Limb (tissue), 2 donors: Measurements from ENCODE around the gene CUX1.
"Not testable (repeated sequence)": the region's sequence is repeated elsewhere in the genome, so short reads cannot be mapped to it uniquely, and the experiment has no call there.

Experiments used
- DNase-seq, 2 donors: peaks; one replicate each; pipeline ENCODE4 v3.0.0-alpha.2; 2016; ENCODE audit errors: extremely low spot score in 2 of 2

Gene CUX1

DNA sequence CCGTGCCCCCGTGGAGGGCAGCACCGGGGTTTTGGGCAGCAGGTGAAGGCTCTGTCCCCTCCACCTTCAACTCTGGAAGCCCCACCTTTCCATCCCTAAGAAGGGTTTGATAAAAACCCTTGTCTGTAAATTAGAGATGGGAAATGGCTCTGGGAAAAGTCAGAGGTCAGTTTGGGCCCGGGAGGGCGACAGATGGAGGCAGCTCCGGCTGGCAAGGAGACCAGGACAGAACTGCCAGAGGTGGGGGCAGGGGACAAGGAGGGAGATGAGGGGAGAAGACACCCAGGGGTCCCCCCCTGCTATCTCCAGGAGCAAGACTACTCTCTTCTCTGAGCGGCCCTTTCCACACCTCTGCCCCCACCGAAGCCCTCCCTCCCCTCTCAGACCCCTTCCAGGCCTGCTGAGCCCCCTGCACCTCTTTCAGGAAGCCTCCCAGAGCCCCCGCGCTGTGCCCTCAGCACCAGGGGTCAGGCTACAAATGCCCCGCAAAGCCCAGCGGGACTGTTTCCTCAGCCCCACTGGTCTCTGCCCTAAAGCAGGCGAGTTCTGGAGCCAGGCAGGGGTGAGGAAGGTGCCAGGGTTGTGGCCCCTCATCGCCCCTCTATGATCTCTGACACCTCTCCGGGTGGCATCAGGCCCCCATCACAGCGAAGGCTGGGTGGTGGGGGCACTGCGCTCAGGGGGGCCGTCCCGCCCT lies 468.3 kb downstream of the CUX1 start:
- DNase-seq, result no peak

GRCh38 chr7:102286237-102287110 lies 469.0 kb downstream of the CUX1 start, which contains the start of gene SH2B2:
TSS of gene SH2B2 (plus strand) at chr7:102286868. CDS start at chr7:102300551, 13,683 bp downstream.
- DNase-seq, result peak in 1 of 2 donors; percentile 82

DNA sequence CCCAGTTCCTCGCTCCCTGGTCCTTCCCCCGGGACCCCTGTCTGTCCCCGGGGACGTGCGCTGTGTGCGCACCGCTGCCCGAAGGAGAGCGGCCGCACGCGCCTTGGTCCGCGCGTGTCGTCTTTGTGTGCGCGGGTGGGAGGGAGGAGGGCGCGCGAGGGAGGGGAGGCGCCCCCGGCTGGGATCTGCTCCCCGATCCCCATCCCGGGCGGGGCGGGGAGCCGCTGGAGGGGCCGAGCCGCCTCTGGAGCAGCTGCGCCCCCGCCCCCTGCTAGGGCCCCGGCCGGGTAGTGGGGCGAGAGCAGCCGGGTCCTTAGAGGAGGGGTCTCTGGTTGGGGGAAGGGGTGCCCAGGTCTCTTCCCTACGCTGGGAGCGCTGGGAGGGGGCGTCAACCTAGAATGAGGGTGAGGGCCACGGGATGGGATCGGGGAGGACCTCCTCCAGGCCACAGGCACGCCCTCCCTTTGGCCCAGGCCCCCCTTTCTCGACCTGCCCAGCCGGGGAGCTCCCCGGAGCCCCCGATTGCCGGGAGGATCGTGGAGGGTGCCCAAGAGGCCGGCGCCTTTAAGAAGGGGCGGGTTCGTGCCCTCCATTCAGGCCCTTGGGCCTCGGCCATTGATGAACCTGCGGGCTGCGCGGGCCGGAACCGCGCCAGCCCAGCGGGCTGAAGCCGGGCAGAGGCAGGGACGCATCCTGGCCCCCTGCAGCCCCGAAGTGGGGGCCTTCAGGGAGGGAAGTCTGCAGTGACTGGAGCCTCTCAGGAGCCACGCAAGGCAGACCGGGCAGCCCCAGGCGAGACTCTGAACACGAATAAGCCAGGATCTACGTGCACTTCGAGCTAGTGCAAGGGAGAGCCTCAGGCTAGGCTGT lies 469.9 kb downstream of the CUX1 start:
- peak in 1 of 2 donors; percentile 53 for DNase-seq

- no peak for DNase-seq
These were observed 470.5 kb downstream of the CUX1 start for GRCh38 chr7:102287981-102288278.

DNA sequence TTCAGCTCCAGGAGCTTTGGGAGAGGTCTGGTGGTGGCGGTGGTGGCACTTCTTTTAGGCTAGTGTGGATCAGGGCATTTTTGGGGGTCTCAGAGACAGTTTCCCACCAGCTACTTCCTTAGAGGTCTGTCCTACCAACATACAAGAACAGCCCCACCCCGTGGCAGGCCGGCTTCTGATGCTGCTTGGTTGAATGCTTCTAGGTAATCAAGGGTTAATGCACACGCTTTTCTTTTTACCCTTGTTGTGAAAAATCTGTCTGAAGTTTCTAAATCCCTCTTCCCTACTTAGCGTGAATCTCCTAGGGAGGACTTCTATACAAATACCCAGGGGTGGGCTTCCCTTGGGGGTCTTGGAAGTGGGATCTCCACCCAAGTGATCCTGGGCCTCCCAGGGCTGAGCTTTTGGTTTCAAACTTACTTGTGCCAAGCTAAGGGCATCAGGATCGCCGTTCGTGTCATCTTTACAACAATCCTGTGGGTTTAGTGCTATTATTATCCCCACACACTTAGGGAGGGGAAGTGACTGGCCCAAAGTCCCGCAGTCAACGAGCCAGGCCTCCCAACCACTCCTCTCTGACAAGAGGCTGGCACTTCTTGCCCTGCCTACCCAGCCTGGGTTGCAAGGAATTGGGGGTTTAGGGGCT lies 471.0 kb downstream of the CUX1 start:
- DNase-seq, result peak in 1 of 2 donors; percentile 28

DNA sequence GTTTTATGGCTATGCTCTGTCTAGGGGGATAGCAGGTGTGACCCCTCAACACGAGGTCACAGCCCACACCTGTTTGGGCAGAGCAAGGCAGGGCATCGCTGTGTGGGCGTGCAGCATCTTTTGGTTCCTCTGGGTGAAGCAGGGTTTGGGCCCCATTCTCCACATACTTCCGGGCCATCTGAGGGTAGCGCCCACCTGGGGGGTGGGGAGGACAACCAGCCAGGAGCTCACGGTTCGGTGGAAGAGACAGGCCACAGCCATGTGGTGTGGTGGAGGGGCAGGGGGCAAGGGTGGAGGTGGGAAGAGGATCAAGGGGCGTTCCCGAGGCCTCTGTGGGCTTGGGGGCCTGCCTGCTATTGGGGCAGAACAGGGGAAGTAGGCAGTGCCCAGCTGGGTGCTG lies 471.6 kb downstream of the CUX1 start:
- DNase-seq, result no peak

DNA sequence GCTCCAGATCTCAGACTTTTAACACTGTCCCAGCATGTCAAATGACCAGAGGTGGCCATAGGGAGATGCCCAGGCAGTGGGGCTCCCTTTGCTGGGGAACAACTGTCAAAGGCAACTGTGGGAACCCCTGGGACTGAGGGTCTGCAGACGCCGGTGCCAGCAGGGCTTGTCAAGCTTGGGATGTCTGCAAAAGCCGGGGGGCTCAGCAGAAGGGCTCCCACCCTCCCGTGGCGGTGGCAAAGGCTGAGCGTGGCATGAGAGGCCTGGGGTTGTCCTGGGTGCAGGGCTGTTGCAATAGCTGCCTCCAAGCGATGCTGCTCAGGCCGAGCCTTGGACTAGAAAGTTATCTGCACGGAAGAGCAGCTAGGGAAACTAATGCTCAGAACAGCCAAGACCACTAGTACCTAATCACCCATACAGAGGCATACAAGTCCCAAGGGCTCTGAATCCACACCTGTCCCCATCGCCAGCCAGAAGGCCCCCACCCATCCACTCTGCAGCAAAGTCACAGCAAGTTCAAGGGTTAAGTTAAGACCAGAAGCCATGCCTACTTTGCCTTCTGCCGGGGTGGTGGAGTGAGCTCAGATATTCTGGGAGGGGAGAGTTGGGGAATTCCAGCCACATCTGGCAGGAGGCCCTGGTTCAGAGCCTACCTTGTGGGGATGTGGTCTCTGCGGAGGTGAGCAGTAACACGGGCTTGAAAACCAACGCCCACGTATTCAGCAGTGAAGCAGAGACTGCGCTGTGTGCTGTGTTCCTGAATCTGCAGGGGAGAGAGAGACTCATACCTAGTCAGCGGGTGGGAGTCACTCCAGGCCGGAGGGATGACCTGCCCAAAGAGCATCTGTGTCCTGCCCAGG lies 473.9 kb downstream of the CUX1 start:
- no peak for DNase-seq

DNA sequence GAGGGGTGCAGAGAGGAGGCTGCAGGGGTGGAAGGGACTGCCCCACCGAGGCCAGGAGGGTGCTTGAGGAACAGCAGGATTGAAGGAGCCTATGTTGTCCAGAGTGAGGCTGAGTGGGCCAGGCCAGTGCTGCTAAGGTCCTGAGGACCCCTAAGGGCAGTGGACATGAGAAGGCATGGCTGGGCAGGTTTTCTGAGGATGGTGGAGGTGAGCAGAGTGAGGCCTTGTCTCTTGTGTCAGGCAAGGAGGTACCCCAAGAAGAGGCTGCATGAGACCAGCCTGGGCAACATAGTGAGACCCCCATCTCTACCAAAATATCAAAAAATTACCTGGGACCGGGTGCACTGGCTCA lies 474.5 kb downstream of the CUX1 start:
- no peak for DNase-seq

- DNase-seq, result no peak
These were observed 475.7 kb downstream of the CUX1 start for GRCh38 chr7:102292813-102293798.

- no peak for DNase-seq
These were observed 477.2 kb downstream of the CUX1 start for GRCh38 chr7:102294589-102294988.

GRCh38 chr7:102295346-102296178 lies 478.1 kb downstream of the CUX1 start:
- no peak for DNase-seq

GRCh38 chr7:102296179-102296438 lies 478.7 kb downstream of the CUX1 start:
- DNase-seq, result no peak

GRCh38 chr7:102296514-102296913 lies 479.1 kb downstream of the CUX1 start:
- DNase-seq, result no peak

GRCh38 chr7:102297487-102298218 lies 480.2 kb downstream of the CUX1 start:
- DNase-seq, result no peak

DNA sequence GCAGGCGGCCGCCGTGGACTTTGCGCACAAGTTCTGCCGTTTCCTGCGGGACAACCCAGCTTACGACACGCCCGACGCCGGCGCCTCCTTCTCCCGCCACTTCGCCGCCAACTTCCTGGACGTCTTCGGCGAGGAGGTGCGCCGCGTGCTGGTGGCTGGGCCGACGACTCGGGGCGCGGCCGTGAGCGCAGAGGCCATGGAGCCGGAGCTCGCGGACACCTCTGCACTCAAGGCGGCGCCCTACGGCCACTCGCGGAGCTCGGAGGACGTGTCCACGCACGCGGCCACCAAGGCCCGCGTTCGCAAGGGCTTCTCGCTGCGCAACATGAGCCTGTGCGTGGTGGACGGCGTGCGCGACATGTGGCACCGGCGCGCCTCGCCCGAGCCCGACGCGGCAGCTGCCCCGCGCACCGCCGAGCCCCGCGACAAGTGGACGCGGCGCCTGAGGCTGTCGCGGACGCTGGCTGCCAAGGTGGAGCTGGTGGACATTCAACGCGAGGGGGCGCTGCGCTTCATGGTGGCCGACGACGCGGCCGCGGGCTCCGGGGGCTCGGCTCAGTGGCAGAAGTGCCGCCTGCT lies 483.3 kb downstream of the CUX1 start:
- no peak for DNase-seq

- DNase-seq, result not testable (repeated sequence)
These were observed 483.9 kb downstream of the CUX1 start for GRCh38 chr7:102301367-102301766.

- DNase-seq, result no peak
These were observed 484.6 kb downstream of the CUX1 start for GRCh38 chr7:102302025-102302424.
